ENCODE results near the gene ZNF462.
"Not testable (repeated sequence)": the region's sequence is repeated elsewhere in the genome, so short reads cannot be mapped to it uniquely, and the experiment has no call there.

ZNF462 gene

GRCh38 chr9:106887066-106887465 is 24.1 kb downstream of the ZNF462 start:
- DNase-seq: no peak

- no peak for DNase-seq
These were observed 26.2 kb downstream of the ZNF462 start for GRCh38 chr9:106889061-106889590.

GRCh38 chr9:106890608-106891007 is 27.6 kb downstream of the ZNF462 start:
- peak; percentile 6 for DNase-seq

GRCh38 chr9:106891286-106891685 is 28.3 kb downstream of the ZNF462 start:
- no peak for DNase-seq

GRCh38 chr9:106892632-106893031 is 29.7 kb downstream of the ZNF462 start:
- no peak for DNase-seq

GRCh38 chr9:106893088-106893487 is 30.1 kb downstream of the ZNF462 start:
- DNase-seq: no peak

GRCh38 chr9:106896695-106897094 is 33.7 kb downstream of the ZNF462 start:
- DNase-seq: no peak

GRCh38 chr9:106897236-106897635 is 34.3 kb downstream of the ZNF462 start:
- DNase-seq: no peak

GRCh38 chr9:106897751-106898150 is 34.8 kb downstream of the ZNF462 start:
- DNase-seq: no peak

GRCh38 chr9:106900523-106900922 is 37.6 kb downstream of the ZNF462 start:
- not testable (repeated sequence) for DNase-seq

GRCh38 chr9:106906129-106906528 is 43.2 kb downstream of the ZNF462 start:
- no peak for DNase-seq

- DNase-seq: no peak
These were observed 49.0 kb downstream of the ZNF462 start for GRCh38 chr9:106911951-106912350.

GRCh38 chr9:106913276-106913675 is 50.3 kb downstream of the ZNF462 start:
- no peak for DNase-seq

- no peak for DNase-seq
These were observed 52.9 kb downstream of the ZNF462 start for GRCh38 chr9:106915851-106916250.

- DNase-seq: peak; percentile 20
These were observed 53.7 kb downstream of the ZNF462 start for GRCh38 chr9:106916466-106917235.

GRCh38 chr9:106918825-106919509 is 56.0 kb downstream of the ZNF462 start:
- no peak for DNase-seq

GRCh38 chr9:106920091-106920490 is 57.1 kb downstream of the ZNF462 start:
- DNase-seq: no peak

GRCh38 chr9:106920701-106921283 is 57.8 kb downstream of the ZNF462 start:
- peak; percentile 2 for DNase-seq

- DNase-seq: peak; percentile 92
These were observed 58.5 kb downstream of the ZNF462 start for GRCh38 chr9:106921341-106921899.

- no peak for DNase-seq
These were observed 59.1 kb downstream of the ZNF462 start for GRCh38 chr9:106922026-106922425.

GRCh38 chr9:106925392-106925791 is 62.4 kb downstream of the ZNF462 start:
- no peak for DNase-seq

GRCh38 chr9:106927916-106928315 is 65.0 kb downstream of the ZNF462 start:
- DNase-seq: no peak

- no peak for DNase-seq
These were observed 65.4 kb downstream of the ZNF462 start for GRCh38 chr9:106928350-106928749.
